HUES48 (cell line): ENCODE results near the gene ESPN.
A peak's percentile ranks its signal among the peaks of the same experiment; 100 is the strongest.
"Not testable (repeated sequence)": the region's sequence is repeated elsewhere in the genome, so short reads cannot be mapped to it uniquely, and the experiment has no call there.

ENCODE experiments used
- H3K27ac ChIP-seq: one replicate; pipeline ENCODE4 v1.7.0; 2013; ENCODE audit warnings: low read depth, low read length, inconsistent platforms
- H3K27me3 ChIP-seq: 2 replicates; pipeline ENCODE4 v1.6.1; 2013; ENCODE audit warnings: mild to moderate bottlenecking, low read length; ENCODE audit not compliant: control insufficient read depth, insufficient read depth
- H3K36me3 ChIP-seq: 2 replicates; pipeline ENCODE4 v1.6.1; 2013; ENCODE audit warnings: low read length; ENCODE audit not compliant: control insufficient read depth, insufficient read depth
- H3K4me1 ChIP-seq: 2 replicates; pipeline ENCODE4 v1.6.1; 2013; ENCODE audit warnings: mild to moderate bottlenecking, low read length; ENCODE audit not compliant: control insufficient read depth, insufficient read depth
- H3K4me3 ChIP-seq: 2 replicates; pipeline ENCODE4 v1.5.1; 2013; ENCODE audit warnings: mild to moderate bottlenecking, low read depth, low read length
- H3K9ac ChIP-seq: 2 replicates; pipeline ENCODE4 v1.6.1; 2013; ENCODE audit warnings: mild to moderate bottlenecking, low read depth, low read length, moderate library complexity
- H3K9me3 ChIP-seq: 2 replicates; pipeline ENCODE4 v1.6.1; 2013; ENCODE audit warnings: low read length; ENCODE audit not compliant: control insufficient read depth, insufficient read depth

Gene ESPN

GRCh38 chr1:6392809-6393399, 31.7 kb upstream of the ESPN start:
- Histone ChIP-seq H3K27me3 (no peaks in the 10 kb centered on the region), H3K4me1 (0 out of 2 replicates have a peak, but pooled peaks cover 7% of the 10 kb centered on the region), H3K9ac (peak overlapping the region; percentile 47; the same call in 1 of the 2 replicates), H3K9me3 (no peaks in the 10 kb centered on the region), H3K27ac (peak overlapping the region; percentile 63), H3K36me3 (no peaks in the 10 kb centered on the region), H3K4me3 (peak overlapping the region; percentile 60)

- Histone ChIP-seq H3K4me3 (peak within 1 kb of the TSS; percentile 60), H3K9me3 (no peaks in the 10 kb centered on the region), H3K4me1 (0 out of 2 replicates have a peak, but pooled peaks cover 7% of the 10 kb centered on the region), H3K36me3 (no peaks in the 10 kb centered on the region), H3K27ac (peak within 1 kb of the TSS; percentile 97), H3K27me3 (no peaks in the 10 kb centered on the region), H3K9ac (peak within 1 kb of the TSS; percentile 93)
Measured at GRCh38 chr1:6393400-6394187, 31.0 kb upstream of the ESPN start, which contains the start of gene ACOT7. TSS of gene ACOT7 (minus strand) at chr1:6393767. CDS start at chr1:6393399, 368 bp downstream.

- not testable (repeated sequence) for H3K36me3 ChIP-seq, H3K4me1 ChIP-seq, H3K27me3 ChIP-seq, H3K9ac ChIP-seq, H3K27ac ChIP-seq, H3K4me3 ChIP-seq, H3K9me3 ChIP-seq
Measured at GRCh38 chr1:6395130-6395529, 29.4 kb upstream of the ESPN start.

- not testable (repeated sequence) for H3K4me3 ChIP-seq, H3K9me3 ChIP-seq, H3K9ac ChIP-seq, H3K4me1 ChIP-seq, H3K27ac ChIP-seq, H3K36me3 ChIP-seq, H3K27me3 ChIP-seq
Measured at GRCh38 chr1:6395781-6396244, 28.8 kb upstream of the ESPN start.

GRCh38 chr1:6396998-6397397, 27.6 kb upstream of the ESPN start:
- no peak overlapping the region for H3K4me3 ChIP-seq
- H3K27me3 ChIP-seq = no peaks in the 10 kb centered on the region
- H3K9me3 ChIP-seq = no peaks in the 10 kb centered on the region
- no peak overlapping the region for H3K9ac ChIP-seq
- H3K4me1 ChIP-seq = 0 out of 2 replicates have a peak, but pooled peaks cover 4% of the 10 kb centered on the region
- H3K27ac ChIP-seq = no peak overlapping the region
- H3K36me3 ChIP-seq = no peaks in the 10 kb centered on the region

GRCh38 chr1:6397844-6398441, 26.6 kb upstream of the ESPN start:
- Histone ChIP-seq H3K36me3 (no peaks in the 10 kb centered on the region), H3K9ac (no peak overlapping the region)

GRCh38 chr1:6399294-6399693, 25.3 kb upstream of the ESPN start:
- Histone ChIP-seq H3K4me3 (no peak overlapping the region), H3K36me3 (no peaks in the 10 kb centered on the region), H3K9ac (no peak overlapping the region), H3K9me3 (no peaks in the 10 kb centered on the region), H3K27me3 (no peaks in the 10 kb centered on the region; the same call in 1 of the 2 replicates), H3K27ac (no peak overlapping the region), H3K4me1 (no peaks in the 10 kb centered on the region)

More at GRCh38 chr1:6397844-6398441, 26.6 kb upstream of the ESPN start:
- Histone ChIP-seq H3K27me3 (no peaks in the 10 kb centered on the region; the same call in 1 of the 2 replicates), H3K27ac (no peak overlapping the region), H3K4me3 (no peak overlapping the region), H3K4me1 (no peaks in the 10 kb centered on the region), H3K9me3 (no peaks in the 10 kb centered on the region)

- Histone ChIP-seq H3K27ac (no peak overlapping the region), H3K9me3 (no peaks in the 10 kb centered on the region), H3K4me1 (no peaks in the 10 kb centered on the region), H3K4me3 (no peak overlapping the region), H3K36me3 (no peaks in the 10 kb centered on the region), H3K9ac (no peak overlapping the region), H3K27me3 (peaks cover 8% of the 10 kb centered on the region; the same call in 1 of the 2 replicates)
Measured at GRCh38 chr1:6401673-6402072, 22.9 kb upstream of the ESPN start.

GRCh38 chr1:6408023-6408422, 16.6 kb upstream of the ESPN start:
- no peak overlapping the region for H3K27ac ChIP-seq
- no peaks in the 10 kb centered on the region for H3K9me3 ChIP-seq
- H3K27me3 ChIP-seq = peaks cover 13% of the 10 kb centered on the region
- H3K4me1 ChIP-seq = no peaks in the 10 kb centered on the region
- H3K36me3 ChIP-seq = no peaks in the 10 kb centered on the region
- H3K9ac ChIP-seq = no peak overlapping the region
- no peak overlapping the region for H3K4me3 ChIP-seq

GRCh38 chr1:6409053-6409452, 15.5 kb upstream of the ESPN start:
- Histone ChIP-seq H3K9ac (no peak overlapping the region), H3K27ac (no peak overlapping the region), H3K4me1 (no peaks in the 10 kb centered on the region), H3K36me3 (no peaks in the 10 kb centered on the region), H3K9me3 (no peaks in the 10 kb centered on the region), H3K4me3 (no peak overlapping the region), H3K27me3 (peaks cover 16% of the 10 kb centered on the region)

GRCh38 chr1:6409733-6410132, 14.8 kb upstream of the ESPN start:
- no peak overlapping the region for H3K27ac ChIP-seq
- peaks cover 23% of the 10 kb centered on the region for H3K27me3 ChIP-seq

More at GRCh38 chr1:6409733-6410132, 14.8 kb upstream of the ESPN start:
- H3K4me1 ChIP-seq = peaks cover 3% of the 10 kb centered on the region
- no peak overlapping the region for H3K9ac ChIP-seq
- no peak overlapping the region for H3K4me3 ChIP-seq
- no peaks in the 10 kb centered on the region for H3K9me3 ChIP-seq
- no peaks in the 10 kb centered on the region for H3K36me3 ChIP-seq
